ENCODE data around the gene HMGA1. TPM values are rescaled to one million over a fixed set of nuclear protein-coding genes. Genes with fewer than 3 reads are reported as not detected.
A peak's percentile ranks its signal among the peaks of the same experiment; 100 is the strongest.
"Not testable (repeated sequence)": the region's sequence is repeated elsewhere in the genome, so short reads cannot be mapped to it uniquely, and the experiment has no call there.

HMGA1 gene
- total RNA-seq, 2 donors from 2014 or later = 29.6 to 37.8 TPM

DNA sequence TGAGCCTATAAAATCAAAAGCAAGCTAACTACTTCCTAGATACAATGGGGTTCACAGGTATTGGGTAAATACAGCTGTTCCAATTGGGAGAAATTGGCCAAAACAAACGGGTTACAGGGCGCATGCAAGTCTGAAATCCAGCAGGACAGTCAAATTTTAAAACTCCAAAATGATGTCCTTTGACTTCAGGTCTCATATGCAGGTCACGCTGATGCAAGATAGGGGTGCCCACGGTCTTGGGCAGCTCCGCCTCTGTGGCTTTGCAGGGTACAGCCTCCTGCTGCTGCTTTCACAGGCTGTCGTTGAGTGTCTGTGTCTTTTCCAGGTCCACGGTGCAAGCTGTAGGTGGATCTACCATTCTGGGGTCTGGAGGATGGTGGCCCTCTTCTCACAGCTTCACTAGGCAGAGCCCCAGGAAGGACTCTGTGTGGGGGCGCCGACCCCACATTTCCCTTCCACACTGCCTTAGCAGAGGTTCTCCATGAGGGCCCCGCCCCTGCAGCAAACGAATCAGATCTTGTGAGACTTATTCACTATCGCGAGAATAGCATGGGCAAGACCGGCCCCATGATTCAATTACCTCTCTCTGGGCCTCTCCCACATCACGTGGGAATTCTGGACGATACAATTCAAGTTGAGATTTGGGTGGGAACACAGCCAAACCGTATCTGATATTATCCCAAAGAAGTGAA lies 24.0 kb downstream of the HMGA1 start:
- TF ChIP-seq, protein P1, sequence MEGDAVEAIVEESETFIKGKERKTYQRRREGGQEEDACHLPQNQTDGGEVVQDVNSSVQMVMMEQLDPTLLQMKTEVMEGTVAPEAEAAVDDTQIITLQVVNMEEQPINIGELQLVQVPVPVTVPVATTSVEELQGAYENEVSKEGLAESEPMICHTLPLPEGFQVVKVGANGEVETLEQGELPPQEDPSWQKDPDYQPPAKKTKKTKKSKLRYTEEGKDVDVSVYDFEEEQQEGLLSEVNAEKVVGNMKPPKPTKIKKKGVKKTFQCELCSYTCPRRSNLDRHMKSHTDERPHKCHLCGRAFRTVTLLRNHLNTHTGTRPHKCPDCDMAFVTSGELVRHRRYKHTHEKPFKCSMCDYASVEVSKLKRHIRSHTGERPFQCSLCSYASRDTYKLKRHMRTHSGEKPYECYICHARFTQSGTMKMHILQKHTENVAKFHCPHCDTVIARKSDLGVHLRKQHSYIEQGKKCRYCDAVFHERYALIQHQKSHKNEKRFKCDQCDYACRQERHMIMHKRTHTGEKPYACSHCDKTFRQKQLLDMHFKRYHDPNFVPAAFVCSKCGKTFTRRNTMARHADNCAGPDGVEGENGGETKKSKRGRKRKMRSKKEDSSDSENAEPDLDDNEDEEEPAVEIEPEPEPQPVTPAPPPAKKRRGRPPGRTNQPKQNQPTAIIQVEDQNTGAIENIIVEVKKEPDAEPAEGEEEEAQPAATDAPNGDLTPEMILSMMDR (IDR thresholded peaks at IDR 0.05) = no peak
- Histone ChIP-seq H3K4me3 (no peak overlapping the region), H3K27me3 (no peaks in the 10 kb centered on the region), H3K4me1 (no peaks in the 10 kb centered on the region), H3K9me3 (no peaks in the 10 kb centered on the region), H3K27ac (no peak overlapping the region), H3K36me3 (no peaks in the 10 kb centered on the region)
- no peak for DNase-seq (ENCODE audit: low spot score)

DNA sequence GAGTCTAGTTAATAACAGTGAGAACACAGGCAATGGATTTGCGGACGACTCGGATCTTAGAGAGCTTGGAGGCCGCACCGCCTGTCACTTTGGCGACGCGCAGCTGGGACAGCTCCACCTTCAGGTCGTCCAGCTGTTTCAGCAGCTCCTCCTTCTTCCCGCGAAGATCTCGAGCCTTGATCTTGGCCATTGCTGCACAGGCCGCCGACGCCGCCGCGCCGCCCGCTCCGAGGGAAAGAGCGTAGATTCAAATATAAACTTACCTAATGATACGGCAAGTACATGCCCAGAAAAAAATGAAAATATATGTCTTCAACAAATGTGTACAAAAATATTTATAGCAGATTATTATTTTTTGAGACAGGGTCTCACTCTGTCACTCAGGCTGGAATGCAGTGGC lies 26.8 kb downstream of the HMGA1 start:
- not testable (repeated sequence) for H3K36me3 ChIP-seq; H3K27ac ChIP-seq; H3K4me3 ChIP-seq; DNase-seq (ENCODE audit: low spot score); H3K9me3 ChIP-seq; H3K27me3 ChIP-seq; H3K4me1 ChIP-seq

DNA sequence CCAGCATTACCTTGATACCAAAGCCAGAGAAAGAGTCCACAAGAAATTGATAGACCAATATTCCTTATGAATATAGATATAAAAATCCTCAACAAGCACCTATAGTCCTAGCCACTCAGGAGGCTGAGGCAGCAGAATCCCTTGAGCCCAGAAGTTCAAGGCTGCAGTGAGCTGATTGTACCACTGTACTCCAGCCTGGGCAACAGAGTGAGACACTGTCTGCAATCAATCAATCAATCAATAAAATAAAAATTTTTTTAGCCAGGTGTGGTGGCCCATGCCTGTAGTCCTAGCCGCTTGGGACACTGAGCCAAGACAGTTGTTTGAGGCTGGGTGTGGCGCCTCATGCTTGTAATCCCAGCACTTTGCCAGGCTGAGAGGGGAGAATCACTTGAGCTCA lies 31.1 kb downstream of the HMGA1 start:
- no peak overlapping the region for H3K27ac ChIP-seq
- H3K9me3 ChIP-seq = no peaks in the 10 kb centered on the region
- no peaks in the 10 kb centered on the region for H3K4me1 ChIP-seq
- H3K27me3 ChIP-seq = no peaks in the 10 kb centered on the region
- no peak for DNase-seq (ENCODE audit: low spot score)
- H3K4me3 ChIP-seq = no peak overlapping the region
- no peaks in the 10 kb centered on the region for H3K36me3 ChIP-seq
- TF ChIP-seq, protein P1 (IDR thresholded peaks at IDR 0.05) = no peak

DNA sequence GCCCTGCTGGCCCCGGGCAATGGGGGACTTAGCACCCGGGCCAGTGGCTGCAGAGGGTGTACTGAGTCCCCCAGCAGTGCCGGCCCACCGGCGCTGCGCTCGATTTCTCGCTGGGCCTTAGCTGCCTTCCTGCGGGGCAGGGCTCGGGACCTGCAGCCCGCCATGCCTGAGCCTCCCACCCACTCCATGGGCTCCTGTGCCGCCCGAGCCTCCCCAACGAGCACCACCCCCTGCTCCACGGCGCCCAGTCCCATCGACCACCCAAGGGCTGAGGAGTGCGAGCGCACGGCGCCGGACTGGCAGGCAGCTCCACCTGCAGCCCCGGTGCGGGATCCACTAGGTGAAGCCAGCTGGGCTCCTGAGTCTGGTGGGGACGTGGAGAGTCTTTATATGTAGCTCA lies 32.5 kb downstream of the HMGA1 start:
- H3K36me3 ChIP-seq; DNase-seq (ENCODE audit: low spot score); H3K27me3 ChIP-seq; H3K4me1 ChIP-seq; H3K9me3 ChIP-seq; H3K27ac ChIP-seq; H3K4me3 ChIP-seq: not testable (repeated sequence)

DNA sequence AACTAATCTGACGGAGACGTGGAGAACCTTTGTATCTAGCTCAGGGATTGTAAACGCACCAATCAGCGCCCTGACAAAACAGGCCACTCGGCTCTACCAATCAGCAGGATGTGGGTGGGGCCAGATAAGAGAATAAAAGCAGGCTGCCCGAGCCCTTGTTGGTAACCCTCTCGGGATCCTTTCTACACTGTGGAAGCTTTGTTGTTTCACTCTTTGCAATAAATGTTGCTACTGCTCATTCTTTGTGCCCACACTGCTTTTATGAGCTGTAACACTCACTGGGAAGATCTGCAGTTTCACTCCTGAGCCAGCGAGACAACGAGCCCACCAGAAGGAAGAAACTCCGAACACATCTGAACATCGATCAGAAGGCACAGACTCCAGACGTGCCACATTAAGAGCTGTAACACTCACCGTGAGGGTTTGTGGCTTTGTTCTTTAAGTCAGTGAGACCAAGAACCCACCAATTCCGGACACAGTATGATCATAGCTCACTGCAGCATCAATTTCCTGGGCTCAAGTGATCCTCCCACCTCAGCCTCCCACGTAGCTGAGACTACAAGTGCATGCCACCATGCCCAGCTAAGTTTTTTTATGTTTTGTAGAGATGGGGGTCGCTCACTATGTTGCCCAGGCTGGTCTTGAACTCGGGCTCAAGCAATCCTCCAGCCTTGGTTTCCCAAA lies 33.1 kb downstream of the HMGA1 start:
- DNase-seq (ENCODE audit: low spot score); H3K36me3 ChIP-seq; H3K27ac ChIP-seq; H3K4me1 ChIP-seq; H3K27me3 ChIP-seq; H3K4me3 ChIP-seq; H3K9me3 ChIP-seq: not testable (repeated sequence)

DNA sequence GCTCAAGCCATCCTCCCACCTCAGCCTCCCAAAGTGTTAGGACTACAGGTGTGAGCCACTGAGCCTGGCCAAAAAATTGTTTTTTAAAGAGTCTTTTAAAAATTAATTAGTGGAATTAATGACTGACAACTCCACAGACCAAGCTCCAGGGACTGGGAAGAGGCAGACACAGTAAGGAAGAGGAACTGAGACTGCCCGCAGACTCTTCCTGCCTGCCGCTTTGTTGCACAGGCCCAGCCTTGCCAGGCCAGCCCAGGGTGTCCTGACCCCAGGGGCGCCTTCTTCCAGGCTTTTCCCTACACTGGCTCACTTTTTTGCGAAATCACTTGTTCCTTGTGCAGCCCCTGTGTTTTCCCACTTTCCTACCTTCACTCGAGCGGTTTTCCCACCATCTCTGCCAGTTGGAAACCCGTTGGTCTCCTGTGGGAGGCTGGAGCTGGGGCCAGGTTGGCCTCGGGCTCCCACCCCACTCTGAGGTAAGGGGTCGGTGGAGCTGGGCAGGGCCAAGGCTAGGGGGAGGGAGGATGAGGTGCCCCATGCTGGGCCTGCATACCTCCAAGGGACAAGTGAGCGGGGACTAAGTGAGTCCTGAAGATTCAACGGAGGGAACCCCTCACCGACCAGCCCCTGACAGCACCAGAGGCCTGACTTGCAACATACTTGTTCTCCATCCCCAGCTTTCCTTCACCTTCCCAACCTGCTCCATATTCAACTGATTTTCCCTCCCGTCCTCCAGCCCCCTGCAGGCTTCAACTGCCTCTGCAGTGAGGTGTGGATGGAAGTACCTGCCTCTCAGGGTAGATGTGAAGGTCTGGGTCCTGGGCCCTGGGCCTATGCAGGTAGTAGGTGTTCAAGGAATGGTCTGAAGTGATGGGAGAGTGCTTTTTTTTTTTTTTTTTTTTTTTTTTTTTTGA lies 35.6 kb downstream of the HMGA1 start:
- no peak overlapping the region for H3K4me3 ChIP-seq
- peak overlapping the region in 1 of 2 donors; percentile 24 for H3K27ac ChIP-seq
- H3K27me3 ChIP-seq = no peaks in the 10 kb centered on the region
- DNase-seq (ENCODE audit: low spot score) = no peak
- TF ChIP-seq, protein P1 (IDR thresholded peaks at IDR 0.05) = no peak
- no peaks in the 10 kb centered on the region for H3K36me3 ChIP-seq
- H3K4me1 ChIP-seq = peaks cover 0 to 20% of the 10 kb centered on the region in 2 donors
- no peaks in the 10 kb centered on the region for H3K9me3 ChIP-seq

DNA sequence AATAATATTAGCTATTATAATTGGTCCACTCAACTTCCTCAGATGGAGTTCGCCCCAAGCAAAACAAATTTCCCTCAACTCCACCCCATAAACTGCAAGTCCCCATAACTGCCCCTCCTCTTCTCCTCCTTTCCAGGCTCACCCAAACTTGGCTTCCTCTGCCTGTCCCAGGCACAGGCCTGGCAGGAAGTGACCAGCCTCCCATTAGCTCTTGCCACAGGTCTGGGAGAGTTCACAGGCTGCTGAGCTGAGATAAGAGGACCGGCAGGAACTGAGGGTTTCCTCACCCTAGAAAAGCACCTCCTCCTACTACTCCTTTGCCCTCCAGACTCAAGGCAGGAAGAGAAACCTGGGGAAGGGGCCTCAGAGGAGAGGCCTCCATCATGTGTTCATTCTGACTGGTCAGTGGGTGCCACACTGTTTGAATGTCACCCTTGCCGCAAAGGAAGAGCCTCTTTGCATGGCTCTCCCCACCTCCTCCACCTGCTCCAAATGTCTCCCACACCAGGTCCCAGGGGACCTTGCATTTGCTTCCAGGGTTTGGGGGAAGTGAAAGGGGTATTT lies 36.7 kb downstream of the HMGA1 start:
- Histone ChIP-seq H3K27me3 (no peaks in the 10 kb centered on the region), H3K36me3 (no peaks in the 10 kb centered on the region), H3K9me3 (no peaks in the 10 kb centered on the region), H3K4me3 (no peak overlapping the region), H3K4me1 (peaks cover 0 to 28% of the 10 kb centered on the region in 2 donors), H3K27ac (peak overlapping the region in 1 of 2 donors; percentile 28)
- peak; percentile 71 for DNase-seq (ENCODE audit: low spot score)
- TF ChIP-seq, protein P1 (IDR thresholded peaks at IDR 0.05) = no peak

All from right atrium auricular region (tissue), 2 donors.